Measurements from ENCODE around the gene GNPTAB. TPM values are rescaled to one million over a fixed set of nuclear protein-coding genes. Genes with fewer than 3 reads are reported as not detected.

Gene GNPTAB
- total and polyA plus RNA-seq, 2 of the 8 experiments (the other 6 are each of a cell fraction or from before 2014, with no cell fraction given) = 21.5 to 51.3 TPM

GRCh38 chr12:101748907-101749306 is 81.9 kb downstream of the GNPTAB start:
- no peak overlapping the region for H3K27ac ChIP-seq (ENCODE audit: low read depth, low read length)
- no peaks in the 10 kb centered on the region for H3K23me2 ChIP-seq (ENCODE audit: low read depth, low read length)
- no peak overlapping the region for H2BK12ac ChIP-seq (ENCODE audit: low read depth, low read length)
- H2AFZ ChIP-seq (ENCODE audit: low read length) = no peak overlapping the region
- 89% methylated on average over 1 of the region's 1 CpG; no CpG with 5 or more reads in 1 of the 2 experiments for WGBS, 2 experiments (ENCODE audit: extremely low coverage in 1 of 2, insufficient coverage in 1 of 2, insufficient read length in 1 of 2, insufficient replicate concordance in 2 of 2, low coverage in 1 of 2, low lambda C conversion rate in 2 of 2, missing lambda C conversion rate in 1 of 2)
- no peak for FAIRE-seq
- H2BK120ac ChIP-seq (replicated peaks; ENCODE audit: low read depth, low read length) = no peak overlapping the region
- no peak overlapping the region for H4K5ac ChIP-seq (ENCODE audit: insufficient read length, low read depth, low read length)
- H3K27me3 ChIP-seq (replicated peaks in 1 of 4; ENCODE audit: control insufficient read depth in 3 of 4, extremely low read depth in 1 of 4, insufficient read depth in 3 of 4, low read length in 3 of 4) = no peaks in the 10 kb centered on the region
- H3K23ac ChIP-seq (ENCODE audit: insufficient read length) = no peak overlapping the region
- no peak overlapping the region for H3K56ac ChIP-seq (replicated peaks; ENCODE audit: insufficient read length, low read depth, low read length)
- no peak overlapping the region for H3K9ac ChIP-seq (replicated peaks in 1 of 4; ENCODE audit: extremely low read depth in 1 of 4, low read depth in 3 of 4, low read length in 3 of 4)
- no peaks in the 10 kb centered on the region for H4K20me1 ChIP-seq (replicated peaks in 1 of 2; ENCODE audit: control insufficient read depth in 1 of 2, insufficient read depth in 2 of 2, low read length in 2 of 2)
- peaks cover 9 to 52% (median 28%) of the 10 kb centered on the region in 4 experiments for H3K36me3 ChIP-seq (ENCODE audit: control insufficient read depth in 2 of 4, insufficient read depth in 4 of 4, low read length in 3 of 4)
- H3K4ac ChIP-seq (replicated peaks; ENCODE audit: insufficient read length, low read depth, low read length) = no peak overlapping the region
- no peak overlapping the region for H3K14ac ChIP-seq (ENCODE audit: insufficient read length)
- no peak overlapping the region for H2BK20ac ChIP-seq (ENCODE audit: low read length)
- H3K79me2 ChIP-seq (ENCODE audit: control insufficient read depth in 1 of 2, insufficient read depth in 2 of 2, low read length in 2 of 2) = no peaks in the 10 kb centered on the region
- DNase-seq (ENCODE audit: low read depth in 1 of 2, low spot score in 2 of 2) = no peak
- CTCF ChIA-PET (ENCODE audit: partially characterized antibody) = interaction anchor here (0.8 kb wide), 1 partner anchor 26 kb away, joined by 3 read pairs; no protein-coding TSS in a partner anchor
- no peak overlapping the region for H3K4me3 ChIP-seq (ENCODE audit: extremely low read depth in 1 of 4, insufficient read depth in 2 of 4, low read depth in 3 of 4, low read length in 4 of 4)
- no peak overlapping the region for H2BK15ac ChIP-seq (ENCODE audit: low read length)
- H3K4me2 ChIP-seq (ENCODE audit: insufficient read depth in 1 of 2, low read depth in 2 of 2, low read length in 2 of 2) = no peak overlapping the region
- H3K79me1 ChIP-seq (ENCODE audit: low read depth, low read length) = 0 out of 2 replicates have a peak, but pooled peaks cover 3% of the 10 kb centered on the region
- no peaks in the 10 kb centered on the region for H3K9me3 ChIP-seq (ENCODE audit: insufficient read depth in 2 of 2, low read depth in 1 of 2, low read length in 1 of 2)
- no peak overlapping the region for H2BK5ac ChIP-seq (ENCODE audit: low read depth, low read length)
- H4K8ac ChIP-seq (ENCODE audit: extremely low read depth, insufficient read depth, low read length) = no peak overlapping the region
- H4K91ac ChIP-seq (replicated peaks; ENCODE audit: insufficient read length, low read length) = no peak overlapping the region
- no peak overlapping the region for H3K18ac ChIP-seq (ENCODE audit: extremely low read depth, low read length)
- H3K4me1 ChIP-seq (replicated peaks in 1 of 4; ENCODE audit: control insufficient read depth in 3 of 4, insufficient read depth in 4 of 4, low read length in 3 of 4) = peaks cover 0 to 3% (median 3%) of the 10 kb centered on the region in 4 experiments; a peak in 3 of 7 replicates
- no peak overlapping the region for H2AK5ac ChIP-seq (ENCODE audit: low read depth, low read length)
- POLR2A ChIA-PET (ENCODE audit: partially characterized antibody) = no interaction called here
- no peak for TF ChIP-seq KDM5A (IDR thresholded peaks at IDR 0.05; ENCODE audit: low read length)
